Lung (tissue), 12 donors: Measurements from ENCODE around the gene MYADML2. TPM values are rescaled to one million over a fixed set of nuclear protein-coding genes. Genes with fewer than 3 reads are reported as not detected.

Experiments used
- ATAC-seq: fragments of 200-7000 bp; cut with Tn5 transposase; one replicate; pipeline ENCODE4 v1.9.1; 2020; ENCODE audit warnings: moderate number of reproducible peaks; ENCODE audit not compliant: insufficient read depth, low FRiP score
- DNase-seq, 3 donors: peaks; one replicate each; pipeline ENCODE4 v3.0.0-alpha.2; 2013 to 2017
- H3K27ac ChIP-seq, 2 donors: one replicate each; pipeline ENCODE4 v1.5.1; 2013; ENCODE audit warnings: mild to moderate bottlenecking in 2 of 2, moderate library complexity in 2 of 2, control low read depth in 1 of 2, inconsistent platforms in 1 of 2, low read depth in 1 of 2, low read length in 1 of 2
- H3K27me3 ChIP-seq, 3 donors: one replicate each; pipeline ENCODE4 v1.5.1; 2013; ENCODE audit warnings: low read length in 2 of 3; ENCODE audit not compliant: control insufficient read depth in 3 of 3, insufficient read depth in 3 of 3
- H3K36me3 ChIP-seq, 4 donors: one replicate each; pipeline ENCODE4 v1.5.1; 2013; ENCODE audit warnings: low read length in 4 of 4, mild to moderate bottlenecking in 1 of 4, moderate library complexity in 1 of 4; ENCODE audit not compliant: control insufficient read depth in 4 of 4, insufficient read depth in 4 of 4
- H3K4me1 ChIP-seq, 5 donors: one replicate each; pipeline ENCODE4 v1.5.1; 2013; ENCODE audit warnings: low read length in 5 of 5, mild to moderate bottlenecking in 2 of 5, moderate library complexity in 1 of 5; ENCODE audit not compliant: control insufficient read depth in 5 of 5, insufficient read depth in 5 of 5
- H3K4me3 ChIP-seq: one replicate; pipeline ENCODE4 v1.5.1; 2013; ENCODE audit warnings: mild to moderate bottlenecking, control low read depth, moderate library complexity
- H3K9ac ChIP-seq, 2 donors: one replicate each; pipeline ENCODE4 v1.5.1; 2013; ENCODE audit warnings: low read length in 2 of 2, control low read depth in 1 of 2; ENCODE audit not compliant: insufficient read depth in 1 of 2
- H3K9me3 ChIP-seq, 4 donors: one replicate each; pipeline ENCODE4 v1.5.1; 2013; ENCODE audit warnings: low read length in 3 of 4, mild to moderate bottlenecking in 1 of 4, moderate library complexity in 1 of 4; ENCODE audit not compliant: control insufficient read depth in 4 of 4, insufficient read depth in 3 of 4
- CTCF ChIP-seq: IDR thresholded peaks from 2 replicates; pipeline ENCODE4 v1.5.1; 2012; ENCODE audit warnings: mild to moderate bottlenecking; ENCODE audit errors: control extremely low read depth, extremely low read depth
- WGBS, 2 donors: extraction: QIAGEN DNeasy Blood & Tissue Kit; methylation state at CpG; one replicate each; pipeline ENCODE4 v1.1.7; 2013; 5-methylcytosine and 5-hydroxymethylcytosine counted together
- polyA plus RNA-seq, 2 donors: library from polyadenylated mRNA; stranded (reverse); fragments of 200-250 nt; gene quantifications; one replicate each; pipeline ENCODE4 v1.2.1, GENCODE V29; 2013
- total RNA-seq, 2 donors: library from RNA; depleted of rRNA in 1 of 2; stranded (reverse); fragments of >200 nt in 1 of 2; gene quantifications; one replicate each; pipeline ENCODE4 v1.2.1, GENCODE V29; 2014 to 2021
- donor health status: control.
- donor health status: control.
- donor health status: Bipolar disorder and iron deficiency.
- donor health status: healthy.
- donor health status: DM: yes; HTN: yes; CAD: no.

Gene MYADML2
- total and polyA plus RNA-seq, 4 donors: not detected

DNA sequence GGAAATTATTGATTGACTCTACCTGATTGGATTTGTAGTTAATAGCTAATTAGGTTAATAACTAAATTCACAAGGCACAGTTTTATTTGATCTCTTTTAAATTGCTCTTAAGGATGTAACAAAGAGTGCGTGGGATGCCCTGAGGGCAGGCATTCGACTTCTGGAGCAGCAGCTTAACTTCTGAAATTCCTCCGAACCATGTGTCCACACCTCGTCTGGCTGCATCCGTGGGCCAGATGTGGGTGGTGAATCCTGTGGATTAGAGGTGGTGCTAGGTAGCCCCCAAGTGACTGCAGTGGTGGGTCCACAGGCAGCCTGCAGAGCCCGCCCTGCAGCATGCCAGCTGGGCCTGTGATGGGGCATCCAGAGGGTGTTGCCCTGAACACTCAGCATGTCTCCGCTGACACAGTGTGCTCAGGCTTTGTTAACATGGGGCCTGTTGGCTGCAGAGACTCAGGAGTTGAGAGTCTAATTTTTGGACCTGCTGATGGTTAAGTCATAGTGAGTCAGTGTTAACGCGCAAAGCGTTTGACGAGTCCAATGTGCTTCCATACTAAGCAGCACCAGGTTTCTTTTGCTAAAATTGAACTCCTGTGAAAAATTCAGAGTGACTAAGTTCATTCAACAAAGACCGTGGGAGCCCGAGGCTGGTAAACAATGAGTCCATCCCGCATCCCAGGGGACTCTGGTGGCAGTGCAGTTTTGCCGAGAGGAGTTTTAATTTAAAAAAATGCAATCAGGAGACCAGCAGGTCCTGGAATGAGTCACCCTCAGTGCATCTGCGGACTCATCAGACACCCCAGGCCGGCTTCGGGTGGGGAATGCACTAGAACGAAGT lies 48.8 kb downstream of the MYADML2 start:
- Histone ChIP-seq H3K9ac (no peak overlapping the region), H3K9me3 (no peaks in the 10 kb centered on the region), H3K36me3 (peaks cover 13 to 37% (median 17%) of the 10 kb centered on the region in 4 donors), H3K4me3 (no peak overlapping the region), H3K27me3 (no peaks in the 10 kb centered on the region), H3K27ac (no peak overlapping the region), H3K4me1 (peaks cover 0 to 10% (median 0%) of the 10 kb centered on the region in 5 donors)
- no peak for TF ChIP-seq CTCF
- 96% methylated on average over 19 of the region's 19 CpGs for WGBS, 2 donors
- DNase-seq (no peak), ATAC-seq (no peak)

DNA sequence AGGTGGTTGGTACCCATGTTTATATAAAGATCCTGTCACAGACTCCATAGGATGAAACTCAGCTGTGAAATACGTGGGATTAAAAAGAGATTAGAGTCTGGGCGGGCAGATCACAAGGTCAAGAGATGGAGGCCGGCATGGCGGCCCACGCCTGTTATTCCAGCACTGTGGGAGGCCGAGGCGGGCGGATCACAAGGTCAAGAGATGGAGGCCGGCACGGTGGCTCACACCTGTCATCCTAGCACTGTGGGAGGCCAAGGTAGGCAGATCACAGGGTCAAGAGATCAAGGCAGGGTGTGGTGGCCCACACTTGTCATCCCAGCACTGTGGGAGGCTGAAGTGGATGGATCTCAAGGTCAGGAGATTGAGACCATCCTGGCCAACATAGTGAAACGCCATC lies 51.6 kb downstream of the MYADML2 start:
- 95 to 96% methylated on average over 11 of the region's 11 CpGs for WGBS, 2 donors
- DNase-seq (no peak), ATAC-seq (no peak)
- Histone ChIP-seq H3K4me1 (peaks cover 0 to 4% (median 1%) of the 10 kb centered on the region in 5 donors), H3K4me3 (no peak overlapping the region), H3K27ac (no peak overlapping the region), H3K36me3 (peaks cover 13 to 34% (median 16%) of the 10 kb centered on the region in 4 donors), H3K9me3 (no peaks in the 10 kb centered on the region), H3K27me3 (no peaks in the 10 kb centered on the region), H3K9ac (no peak overlapping the region)
- TF ChIP-seq CTCF: no peak

DNA sequence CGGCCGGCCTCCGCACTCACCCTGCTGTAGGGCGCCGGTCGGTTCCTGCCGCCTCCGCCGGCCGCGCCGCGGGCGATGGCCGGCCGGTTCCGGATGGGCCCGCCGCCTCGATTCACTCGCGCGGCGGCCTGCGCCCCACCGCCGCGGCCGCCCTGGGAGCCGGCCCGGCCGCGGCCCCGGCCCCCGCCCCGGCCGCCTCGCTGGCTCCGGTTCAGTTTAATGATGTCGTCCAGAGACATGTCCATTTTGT lies 55.8 kb downstream of the MYADML2 start:
- DNase-seq: no peak
- H3K4me1 ChIP-seq: peaks cover 0 to 10% (median 7%) of the 10 kb centered on the region in 5 donors
- no peak overlapping the region for H3K9ac ChIP-seq
- H3K9me3 ChIP-seq: no peaks in the 10 kb centered on the region
- H3K36me3 ChIP-seq: peaks cover 19 to 43% (median 31%) of the 10 kb centered on the region in 4 donors
- H3K4me3 ChIP-seq: peak overlapping the region; percentile 85
- ATAC-seq: no peak
- H3K27me3 ChIP-seq: no peaks in the 10 kb centered on the region
- TF ChIP-seq CTCF: no peak
- 1 to 2% methylated on average over 27 to 40 of the region's 40 CpGs for WGBS, 2 donors
- peak overlapping the region; percentile 55 to 79 for H3K27ac ChIP-seq
